ENCODE results near the gene PCP4L1.

- TF ChIP-seq POLR2AphosphoS5 (IDR thresholded peaks at IDR 0.05; ENCODE audit: low read depth, low read length) (no peak), POLR2A (IDR thresholded peaks at IDR 0.05; ENCODE audit: low read depth, low read length) (no peak)
Measured at GRCh38 chr1:161209790-161210409, 48.6 kb upstream of the PCP4L1 start.

All from GM12891 (cell line).